ENCODE measurements around the gene RALGPS1.

Gene RALGPS1

GRCh38 chr9:127053057-127053821 is 138.7 kb downstream of the RALGPS1 start (continued):
- TF ChIP-seq, protein P1, sequence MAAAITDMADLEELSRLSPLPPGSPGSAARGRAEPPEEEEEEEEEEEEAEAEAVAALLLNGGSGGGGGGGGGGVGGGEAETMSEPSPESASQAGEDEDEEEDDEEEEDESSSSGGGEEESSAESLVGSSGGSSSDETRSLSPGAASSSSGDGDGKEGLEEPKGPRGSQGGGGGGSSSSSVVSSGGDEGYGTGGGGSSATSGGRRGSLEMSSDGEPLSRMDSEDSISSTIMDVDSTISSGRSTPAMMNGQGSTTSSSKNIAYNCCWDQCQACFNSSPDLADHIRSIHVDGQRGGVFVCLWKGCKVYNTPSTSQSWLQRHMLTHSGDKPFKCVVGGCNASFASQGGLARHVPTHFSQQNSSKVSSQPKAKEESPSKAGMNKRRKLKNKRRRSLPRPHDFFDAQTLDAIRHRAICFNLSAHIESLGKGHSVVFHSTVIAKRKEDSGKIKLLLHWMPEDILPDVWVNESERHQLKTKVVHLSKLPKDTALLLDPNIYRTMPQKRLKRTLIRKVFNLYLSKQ (tag by site-specific recombination; IDR thresholded peaks at IDR 0.05; ENCODE audit: borderline replicate concordance), result no peak
- no peak for TF ChIP-seq ZNF121 (tag by site-specific recombination; IDR thresholded peaks at IDR 0.05)

DNA sequence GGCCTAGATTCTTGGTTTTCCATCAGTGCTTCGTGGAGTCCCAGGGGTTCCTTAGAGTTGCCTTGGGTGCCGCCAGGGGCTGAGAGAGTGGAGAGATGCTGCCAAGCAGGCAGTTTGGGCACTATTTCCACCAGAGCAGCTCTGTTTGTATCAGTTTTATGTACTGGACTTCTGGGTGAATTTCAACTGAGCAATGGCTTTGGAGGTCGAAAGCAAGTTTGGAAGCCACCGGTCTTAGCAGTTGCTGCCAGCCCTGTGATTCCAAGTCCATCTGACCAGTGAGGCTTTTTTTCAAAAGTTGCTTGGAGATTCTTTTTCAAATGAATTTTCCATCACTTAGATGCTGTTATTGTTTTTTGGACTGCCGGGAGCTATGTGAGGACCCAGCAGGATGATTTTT is 139.4 kb downstream of the RALGPS1 start:
- Histone ChIP-seq H3K4me1 (ENCODE audit: control insufficient read depth, insufficient read depth, low read length) (no peaks in the 10 kb centered on the region), H3K27ac (ENCODE audit: extremely low read depth, low read depth, low read length) (no peak overlapping the region), H3K9me3 (ENCODE audit: control insufficient read depth, insufficient read depth, low read depth, low read length) (no peaks in the 10 kb centered on the region), H3K4me3 (ENCODE audit: low read depth, low read length) (no peak overlapping the region), H3K36me3 (ENCODE audit: control insufficient read depth in 2 of 2, insufficient read depth in 1 of 2, low read length in 2 of 2) (no peaks in the 10 kb centered on the region)
- ChIA-PET CTCF (no interaction called here), POLR2A (no interaction called here)
- TF ChIP-seq ZNF670 (tag by site-specific recombination; IDR thresholded peaks at IDR 0.05; ENCODE audit: low read depth) (no peak), ZNF133 (tag by site-specific recombination; IDR thresholded peaks at IDR 0.05) (no peak), ZSCAN4 (tag by site-specific recombination; IDR thresholded peaks at IDR 0.05) (no peak), SP3 (tag by site-specific recombination; IDR thresholded peaks at IDR 0.05) (no peak), ZBTB6 (tag by site-specific recombination; IDR thresholded peaks at IDR 0.05) (no peak), ZNF24 (tag by site-specific recombination; IDR thresholded peaks at IDR 0.05) (no peak), GLI4 (tag by site-specific recombination; IDR thresholded peaks at IDR 0.05) (no peak), ZNF747 (tag by site-specific recombination; IDR thresholded peaks at IDR 0.05) (no peak), KLF7 (tag by site-specific recombination; IDR thresholded peaks at IDR 0.05; ENCODE audit: borderline replicate concordance) (no peak), TCF7L2 (IDR thresholded peaks at IDR 0.05; ENCODE audit: borderline replicate concordance, low read depth, low read length) (no peak), ZNF596 (tag by site-specific recombination; IDR thresholded peaks at IDR 0.05) (no peak), ZNF518A (tag by site-specific recombination; conservative IDR thresholded peaks at IDR 0.05; ENCODE audit: low read depth) (no peak), ZNF175 (tag by site-specific recombination; IDR thresholded peaks at IDR 0.05) (no peak), ZNF639 (tag by site-specific recombination; IDR thresholded peaks at IDR 0.05) (no peak), ATF2 (tag by site-specific recombination; IDR thresholded peaks at IDR 0.05; ENCODE audit: low read depth) (no peak)
- TF ChIP-seq, protein P2, sequence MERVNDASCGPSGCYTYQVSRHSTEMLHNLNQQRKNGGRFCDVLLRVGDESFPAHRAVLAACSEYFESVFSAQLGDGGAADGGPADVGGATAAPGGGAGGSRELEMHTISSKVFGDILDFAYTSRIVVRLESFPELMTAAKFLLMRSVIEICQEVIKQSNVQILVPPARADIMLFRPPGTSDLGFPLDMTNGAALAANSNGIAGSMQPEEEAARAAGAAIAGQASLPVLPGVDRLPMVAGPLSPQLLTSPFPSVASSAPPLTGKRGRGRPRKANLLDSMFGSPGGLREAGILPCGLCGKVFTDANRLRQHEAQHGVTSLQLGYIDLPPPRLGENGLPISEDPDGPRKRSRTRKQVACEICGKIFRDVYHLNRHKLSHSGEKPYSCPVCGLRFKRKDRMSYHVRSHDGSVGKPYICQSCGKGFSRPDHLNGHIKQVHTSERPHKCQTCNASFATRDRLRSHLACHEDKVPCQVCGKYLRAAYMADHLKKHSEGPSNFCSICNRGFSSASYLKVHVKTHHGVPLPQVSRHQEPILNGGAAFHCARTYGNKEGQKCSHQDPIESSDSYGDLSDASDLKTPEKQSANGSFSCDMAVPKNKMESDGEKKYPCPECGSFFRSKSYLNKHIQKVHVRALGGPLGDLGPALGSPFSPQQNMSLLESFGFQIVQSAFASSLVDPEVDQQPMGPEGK (tag by site-specific recombination; IDR thresholded peaks at IDR 0.05), result no peak
